Common myeloid progenitor, CD34-positive (primary cell): ENCODE data around the gene PLAGL1.

Source experiments
- CTCF ChIA-PET: fragments of 350-600 bp; sonication (Branson Sonifier 250); formaldehyde crosslinking; loops from one replicate; lab custom pipeline; 2021; ENCODE audit warnings: antibody characterized with exemption; lab: Charles Lee
- POLR2A ChIA-PET: fragments of 350-600 bp; sonication (Branson Sonifier 250); formaldehyde crosslinking; loops from one replicate; lab custom pipeline; 2021; ENCODE audit warnings: antibody characterized with exemption; lab: Charles Lee
- DNase-seq, 3 donors: peaks; one replicate each; pipeline versions ENCODE4 v3.0.0 to v3.0.0-alpha.2; 2013
- H3K27ac ChIP-seq, 2 experiments: 1 replicate in 1 of 2; 2 replicates in 1 of 2; pipeline ENCODE4 v1.7.0; 2013; ENCODE audit warnings: inconsistent platforms in 2 of 2, low read length in 2 of 2, mild to moderate bottlenecking in 2 of 2, low read depth in 1 of 2, moderate library complexity in 1 of 2; ENCODE audit not compliant: severe bottlenecking in 2 of 2, insufficient read depth in 1 of 2, poor library complexity in 1 of 2
- H3K27me3 ChIP-seq, 5 experiments: replicated peaks in 2 of 5; 1 replicate in 3 of 5; 2 replicates in 2 of 5; pipeline versions ENCODE4 v1.6.1 to v1.7.0; 2013; ENCODE audit warnings: low read length in 4 of 5, mild to moderate bottlenecking in 2 of 5, moderate library complexity in 2 of 5, inconsistent platforms in 1 of 5; ENCODE audit not compliant: insufficient read depth in 5 of 5, control insufficient read depth in 4 of 5
- H3K36me3 ChIP-seq, 4 experiments: 1 replicate in 2 of 4; 2 replicates in 2 of 4; pipeline versions ENCODE4 v1.6.1 to v1.7.0; 2013; ENCODE audit warnings: low read length in 3 of 4, control low read depth in 1 of 4, mild to moderate bottlenecking in 1 of 4; ENCODE audit not compliant: control insufficient read depth in 4 of 4, insufficient read depth in 4 of 4
- H3K4me1 ChIP-seq, 4 experiments: 1 replicate in 3 of 4; 2 replicates in 1 of 4; pipeline versions ENCODE4 v1.6.1 to v1.7.1; 2013; ENCODE audit warnings: low read length in 3 of 4, mild to moderate bottlenecking in 3 of 4, control low read depth in 1 of 4, inconsistent platforms in 1 of 4, moderate library complexity in 1 of 4; ENCODE audit not compliant: control insufficient read depth in 4 of 4, insufficient read depth in 4 of 4; ENCODE audit errors: control extremely low read depth in 1 of 4
- H3K4me3 ChIP-seq, 7 experiments: 1 replicate in 4 of 7; 2 replicates in 3 of 7; pipeline versions ENCODE4 v1.5.1 to v1.7.0; 2013; ENCODE audit warnings: mild to moderate bottlenecking in 7 of 7, low read length in 6 of 7, moderate library complexity in 6 of 7, inconsistent platforms in 2 of 7, low read depth in 2 of 7, control low read depth in 1 of 7; ENCODE audit not compliant: insufficient read depth in 4 of 7, control insufficient read depth in 1 of 7; ENCODE audit errors: extremely low read depth in 1 of 7
- H3K9me3 ChIP-seq, 5 experiments: 1 replicate in 4 of 5; 2 replicates in 1 of 5; pipeline versions ENCODE4 v1.6.1 to v1.7.1; 2013; ENCODE audit warnings: low read length in 4 of 5, mild to moderate bottlenecking in 2 of 5, inconsistent platforms in 1 of 5, low read depth in 1 of 5, moderate library complexity in 1 of 5; ENCODE audit not compliant: control insufficient read depth in 4 of 5, insufficient read depth in 2 of 5; ENCODE audit errors: control extremely low read depth in 1 of 5
- WGBS: methylation state at CpG from one replicate; pipeline ENCODE4 v1.1.5; 2013; ENCODE audit not compliant: insufficient coverage; 5-methylcytosine and 5-hydroxymethylcytosine counted together

PLAGL1 gene

GRCh38 chr6:143953922-143954321 is 54.1 kb downstream of the PLAGL1 start:
- Histone ChIP-seq H3K27me3 (no peaks in the 10 kb centered on the region), H3K9me3 (no peaks in the 10 kb centered on the region), H3K4me3 (no peak overlapping the region), H3K36me3 (peaks cover 4 to 13% (median 10%) of the 10 kb centered on the region in 4 experiments), H3K27ac (no peak overlapping the region), H3K4me1 (no peaks in the 10 kb centered on the region)
- POLR2A ChIA-PET: no interaction called here
- 100% methylated on average over 1 of the region's 4 CpGs for WGBS
- CTCF ChIA-PET: interaction anchor here (1.6 to 2.7 kb wide), 5 partner anchors 10 to 375 kb away, joined by 4 to 19 read pairs (median 11); no protein-coding TSS in a partner anchor
- DNase-seq: no peak

DNA sequence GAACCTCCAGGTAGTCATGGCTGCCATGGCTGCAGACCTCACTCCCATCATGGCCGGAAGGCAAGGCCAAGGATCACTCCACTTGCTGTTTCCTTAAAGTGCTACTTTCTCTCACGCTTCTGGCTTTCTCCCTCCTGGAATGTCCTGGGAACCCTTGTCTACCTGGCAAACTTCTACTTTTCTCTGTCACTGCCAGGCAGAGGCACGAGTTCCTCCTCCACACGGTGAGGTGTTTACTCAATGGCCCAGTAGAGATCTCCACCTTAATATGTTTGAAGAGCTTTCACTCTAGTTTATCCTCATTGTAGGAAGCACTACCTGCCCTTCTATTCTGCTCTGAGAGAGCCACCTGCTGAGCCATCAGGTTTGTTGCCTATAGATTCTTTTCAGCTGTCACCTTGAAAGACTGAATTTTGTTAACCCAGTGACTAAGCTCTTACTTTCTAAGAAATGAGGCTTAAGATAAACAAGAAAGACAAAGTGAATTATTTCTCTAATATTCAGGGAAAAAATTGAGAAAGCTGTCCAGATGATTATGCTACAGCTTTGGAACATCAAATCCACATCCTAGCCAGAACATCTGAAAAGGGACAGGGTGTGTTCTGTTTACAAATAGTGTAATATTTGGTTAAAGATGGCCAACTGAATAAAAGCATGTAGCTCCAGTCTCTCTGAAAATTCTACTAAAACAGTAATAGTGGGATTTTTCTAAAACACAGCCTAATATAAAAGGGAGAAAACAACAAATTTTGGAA is 54.9 kb downstream of the PLAGL1 start:
- no peak for DNase-seq
- peaks cover 5 to 13% (median 11%) of the 10 kb centered on the region in 4 experiments for H3K36me3 ChIP-seq
- H3K9me3 ChIP-seq: no peaks in the 10 kb centered on the region
- no peak overlapping the region for H3K27ac ChIP-seq
- no peaks in the 10 kb centered on the region for H3K4me1 ChIP-seq
- no peak overlapping the region for H3K4me3 ChIP-seq
- POLR2A ChIA-PET: no interaction called here
- CTCF ChIA-PET: interaction anchor here (1.6 to 2.7 kb wide), 5 partner anchors 9 to 374 kb away, joined by 4 to 19 read pairs (median 11); no protein-coding TSS in a partner anchor
- 100% methylated on average over 2 of the region's 4 CpGs for WGBS
- H3K27me3 ChIP-seq: no peaks in the 10 kb centered on the region

GRCh38 chr6:143952060-143952778 is 55.8 kb downstream of the PLAGL1 start:
- H3K9me3 ChIP-seq: peaks cover 0 to 4% (median 0%) of the 10 kb centered on the region in 5 experiments
- POLR2A ChIA-PET: no interaction called here
- 100% methylated on average over 6 of the region's 9 CpGs for WGBS
- H3K27ac ChIP-seq: no peak overlapping the region
- H3K36me3 ChIP-seq: peaks cover 10 to 22% (median 20%) of the 10 kb centered on the region in 4 experiments
- CTCF ChIA-PET: interaction anchor here (1.6 to 2.7 kb wide), 3 partner anchors 9 to 13 kb away, joined by 6 to 19 read pairs (median 15); no protein-coding TSS in a partner anchor
- no peaks in the 10 kb centered on the region for H3K4me1 ChIP-seq
- H3K27me3 ChIP-seq: no peaks in the 10 kb centered on the region
- no peak overlapping the region for H3K4me3 ChIP-seq
- no peak for DNase-seq

DNA sequence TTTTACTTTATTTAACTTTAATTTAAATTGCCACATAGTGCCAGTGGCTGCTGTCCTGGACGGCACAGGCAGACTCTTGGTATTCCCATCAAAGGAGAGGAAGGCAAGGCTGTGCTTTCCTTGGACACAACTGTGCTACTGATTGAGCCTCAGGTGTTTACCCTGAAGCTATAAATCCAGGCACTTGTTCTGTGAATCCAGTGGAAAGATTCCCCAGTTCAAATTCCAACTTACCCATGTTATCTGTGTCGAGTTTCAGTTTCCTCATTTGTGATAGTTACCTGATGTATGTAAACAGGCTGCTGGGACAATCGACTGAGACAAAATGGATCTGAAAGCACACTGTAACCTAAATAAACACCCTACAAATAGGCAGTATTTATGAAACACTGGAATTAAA is 57.2 kb downstream of the PLAGL1 start:
- Histone ChIP-seq H3K27me3 (no peaks in the 10 kb centered on the region), H3K4me3 (no peak overlapping the region), H3K27ac (no peak overlapping the region), H3K9me3 (peaks cover 0 to 6% (median 0%) of the 10 kb centered on the region in 5 experiments), H3K36me3 (peaks cover 10 to 24% (median 21%) of the 10 kb centered on the region in 4 experiments), H3K4me1 (no peaks in the 10 kb centered on the region)
- ChIA-PET POLR2A (no interaction called here), CTCF (interaction anchor here (1.0 to 2.0 kb wide), 4 partner anchors 9 to 95 kb away, joined by 3 to 8 read pairs (median 4); no protein-coding TSS in a partner anchor)
- 100% methylated on average over 1 of the region's 3 CpGs for WGBS
- no peak for DNase-seq

DNA sequence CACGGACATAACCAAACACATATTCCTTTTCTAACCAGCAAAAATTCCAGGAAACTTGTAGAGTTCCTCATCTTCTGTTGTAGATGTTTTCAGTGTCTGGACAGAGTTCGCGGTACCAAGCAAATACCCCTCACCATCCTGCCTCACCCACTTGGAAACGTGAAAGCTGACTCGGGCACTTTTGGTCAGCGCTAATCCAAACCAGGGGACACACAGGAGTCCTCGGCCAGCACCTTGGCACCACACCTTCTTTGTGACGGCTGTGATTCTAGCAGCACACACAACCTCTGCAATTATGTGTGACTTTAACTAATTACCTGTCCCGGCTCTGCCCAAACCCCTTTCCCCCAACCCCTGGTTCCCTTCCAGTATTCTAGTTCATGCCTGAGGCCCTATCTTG is 58.1 kb downstream of the PLAGL1 start:
- no peak overlapping the region for H3K4me3 ChIP-seq
- POLR2A ChIA-PET: no interaction called here
- WGBS: 95% methylated on average over 9 of the region's 9 CpGs
- peaks cover 0 to 6% (median 0%) of the 10 kb centered on the region in 5 experiments for H3K9me3 ChIP-seq
- no peaks in the 10 kb centered on the region for H3K27me3 ChIP-seq
- no peaks in the 10 kb centered on the region for H3K4me1 ChIP-seq
- CTCF ChIA-PET: interaction anchor here (0.8 to 2.0 kb wide), 5 partner anchors 10 to 96 kb away, joined by 3 to 8 read pairs (median 4); no protein-coding TSS in a partner anchor
- no peak for DNase-seq
- H3K36me3 ChIP-seq: peaks cover 10 to 24% (median 20%) of the 10 kb centered on the region in 4 experiments
- no peak overlapping the region for H3K27ac ChIP-seq

DNA sequence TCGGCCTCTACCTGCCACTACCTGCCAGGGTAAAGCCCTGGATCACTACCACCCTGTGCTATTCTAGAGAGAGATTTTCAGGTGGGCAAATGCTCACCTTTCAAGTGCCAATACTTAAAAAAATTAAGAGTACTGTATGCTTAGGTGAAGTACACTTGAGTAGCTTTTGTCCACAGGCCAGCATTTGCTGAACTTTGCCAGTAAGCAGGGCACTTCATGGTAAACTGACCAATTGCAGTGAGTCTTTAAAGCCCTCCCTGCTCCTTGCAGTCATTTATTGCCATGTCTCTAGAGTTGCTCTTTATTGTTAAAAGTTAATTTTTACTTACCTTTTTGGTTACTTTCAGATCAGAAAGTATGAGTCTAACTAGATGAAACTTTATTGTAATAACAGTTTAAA is 58.5 kb downstream of the PLAGL1 start:
- H3K4me3 ChIP-seq: no peak overlapping the region
- ChIA-PET CTCF (interaction anchor here (0.8 to 2.0 kb wide), 3 partner anchors 15 to 64 kb away, joined by 3 to 7 read pairs (median 4); no protein-coding TSS in a partner anchor), POLR2A (no interaction called here)
- H3K4me1 ChIP-seq: no peaks in the 10 kb centered on the region
- H3K9me3 ChIP-seq: peaks cover 0 to 6% (median 0%) of the 10 kb centered on the region in 5 experiments
- no CpG with 5 or more reads among the region's 1 CpG for WGBS
- no peak overlapping the region for H3K27ac ChIP-seq
- DNase-seq: no peak
- no peaks in the 10 kb centered on the region for H3K27me3 ChIP-seq
- H3K36me3 ChIP-seq: peaks cover 10 to 24% (median 20%) of the 10 kb centered on the region in 4 experiments
